ENCODE measurements around the gene DYRK1A.

DYRK1A gene

GRCh38 chr21:37365517-37366481 lies 774 bp upstream of the DYRK1A start:
- DNase-seq (ENCODE audit: low read depth in 3 of 3): peak in 2 of 3 donors; percentile 19 to 47

GRCh38 chr21:37367336-37367702 lies 746 bp downstream of the DYRK1A start:
- no peak for DNase-seq (ENCODE audit: low read depth in 3 of 3)

- peak in 1 of 3 donors; percentile 22 for DNase-seq (ENCODE audit: low read depth in 3 of 3)
Measured at GRCh38 chr21:37367703-37368540, 1.3 kb downstream of the DYRK1A start.

GRCh38 chr21:37368541-37369279 lies 2.1 kb downstream of the DYRK1A start:
- DNase-seq (ENCODE audit: low read depth in 3 of 3): no peak

GRCh38 chr21:37369307-37369854 lies 2.8 kb downstream of the DYRK1A start:
- DNase-seq (ENCODE audit: low read depth in 3 of 3): no peak

- no peak for DNase-seq (ENCODE audit: low read depth in 3 of 3)
Measured at GRCh38 chr21:37370152-37371040, 3.8 kb downstream of the DYRK1A start.

GRCh38 chr21:37371041-37371397 lies 4.4 kb downstream of the DYRK1A start:
- DNase-seq (ENCODE audit: low read depth in 3 of 3): no peak

- DNase-seq (ENCODE audit: low read depth in 3 of 3): no peak
Measured at GRCh38 chr21:37372127-37372731, 5.7 kb downstream of the DYRK1A start.

GRCh38 chr21:37372951-37373350 lies 6.4 kb downstream of the DYRK1A start:
- DNase-seq (ENCODE audit: low read depth in 3 of 3): no peak

- no peak for DNase-seq (ENCODE audit: low read depth in 3 of 3)
Measured at GRCh38 chr21:37373539-37373938, 7.0 kb downstream of the DYRK1A start.

- DNase-seq (ENCODE audit: low read depth in 3 of 3): no peak
Measured at GRCh38 chr21:37374027-37374426, 7.5 kb downstream of the DYRK1A start.

GRCh38 chr21:37375866-37376574 lies 9.4 kb downstream of the DYRK1A start:
- DNase-seq (ENCODE audit: low read depth in 3 of 3): no peak

- no peak for DNase-seq (ENCODE audit: low read depth in 3 of 3)
Measured at GRCh38 chr21:37378700-37379139, 12.1 kb downstream of the DYRK1A start.

GRCh38 chr21:37380349-37381323 lies 14.1 kb downstream of the DYRK1A start:
- no peak for DNase-seq (ENCODE audit: low read depth in 3 of 3)

- DNase-seq (ENCODE audit: low read depth in 3 of 3): no peak
Measured at GRCh38 chr21:37381883-37382585, 15.5 kb downstream of the DYRK1A start.

- DNase-seq (ENCODE audit: low read depth in 3 of 3): no peak
Measured at GRCh38 chr21:37383086-37383485, 16.5 kb downstream of the DYRK1A start.

GRCh38 chr21:37383784-37384311 lies 17.3 kb downstream of the DYRK1A start:
- DNase-seq (ENCODE audit: low read depth in 3 of 3): no peak

Measured in stimulated activated CD4-positive, alpha-beta T cell treated with anti-CD3 and anti-CD28 coated beads, TNF-alpha, amount 100 ng/mL, for 48 hours (primary cell).